GM19452 (cell line): ENCODE data around the gene KLHL30.

Source experiments
- ATAC-seq: cut with Tn5 transposase; IDR thresholded peaks from one replicate; pipeline ENCODE4 v1.9.1; 2021; ENCODE audit not compliant: unreplicated experiment

The KLHL30 gene

GRCh38 chr2:238173692-238174091, 35.2 kb downstream of the KLHL30 start:
- no peak for ATAC-seq

DNA sequence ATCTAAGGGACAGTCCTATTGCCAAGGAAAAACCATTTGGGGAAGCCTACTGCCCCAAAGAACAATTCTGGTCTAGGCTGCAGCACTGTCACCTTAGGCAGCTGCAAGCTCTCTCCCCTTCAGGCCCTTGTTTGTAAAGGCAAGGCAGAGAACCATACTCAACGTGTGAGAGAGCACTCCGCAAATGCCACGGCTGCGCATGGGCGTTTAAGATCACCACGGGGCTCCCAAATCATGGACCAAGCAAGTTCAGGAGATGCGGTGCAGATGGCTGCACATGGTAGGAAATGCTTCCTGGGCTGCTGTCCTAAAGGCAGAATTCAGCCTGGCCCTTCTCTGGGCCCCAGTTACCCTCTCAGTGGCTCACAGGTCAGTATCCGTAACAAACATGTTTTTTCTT, 35.8 kb downstream of the KLHL30 start:
- ATAC-seq, result no peak

GRCh38 chr2:238174701-238175100, 36.2 kb downstream of the KLHL30 start:
- no peak for ATAC-seq

- ATAC-seq, result no peak
These were observed 38.1 kb downstream of the KLHL30 start for GRCh38 chr2:238176613-238177012.

GRCh38 chr2:238180554-238180953, 42.1 kb downstream of the KLHL30 start:
- no peak for ATAC-seq

DNA sequence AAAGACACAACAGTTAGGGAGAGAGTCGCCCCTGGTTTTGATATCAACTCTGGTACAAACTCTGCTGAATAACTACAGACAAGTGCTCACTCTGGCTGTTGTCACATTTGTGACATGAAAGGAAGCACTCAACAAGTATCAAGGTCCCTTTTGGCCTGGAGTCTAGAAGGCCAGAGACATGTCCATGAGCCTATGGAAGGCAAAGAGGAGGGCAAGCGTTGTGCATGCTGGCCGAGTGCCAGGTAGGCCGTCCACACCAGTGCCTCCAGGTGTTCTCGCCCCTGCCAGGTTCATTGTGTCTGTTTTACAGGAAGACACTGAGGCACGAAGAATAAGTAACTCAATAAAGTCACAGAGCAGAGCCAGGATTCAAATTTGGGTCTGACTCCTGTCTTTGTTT, 43.9 kb downstream of the KLHL30 start:
- ATAC-seq, result no peak

DNA sequence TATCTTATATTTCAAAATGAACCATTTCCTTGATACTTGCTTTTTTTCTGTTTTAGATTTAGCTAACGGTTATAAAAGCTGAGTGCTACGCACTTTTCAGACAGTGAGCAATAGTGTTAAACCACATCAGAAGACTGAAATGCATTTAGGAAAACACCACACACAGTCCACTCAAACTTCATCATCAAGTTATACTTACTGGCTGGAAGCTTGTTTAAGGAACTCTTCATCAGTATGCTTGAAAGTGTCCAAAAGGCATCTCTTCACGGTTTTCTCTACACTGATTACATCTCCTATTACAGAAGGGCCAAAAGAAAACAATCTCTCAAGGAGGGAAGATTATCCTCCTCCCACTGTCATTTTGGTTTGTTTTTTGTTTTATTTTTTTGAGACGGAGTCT, 45.4 kb downstream of the KLHL30 start:
- no peak for ATAC-seq

- no peak for ATAC-seq
These were observed 49.4 kb downstream of the KLHL30 start for GRCh38 chr2:238187618-238188548.

DNA sequence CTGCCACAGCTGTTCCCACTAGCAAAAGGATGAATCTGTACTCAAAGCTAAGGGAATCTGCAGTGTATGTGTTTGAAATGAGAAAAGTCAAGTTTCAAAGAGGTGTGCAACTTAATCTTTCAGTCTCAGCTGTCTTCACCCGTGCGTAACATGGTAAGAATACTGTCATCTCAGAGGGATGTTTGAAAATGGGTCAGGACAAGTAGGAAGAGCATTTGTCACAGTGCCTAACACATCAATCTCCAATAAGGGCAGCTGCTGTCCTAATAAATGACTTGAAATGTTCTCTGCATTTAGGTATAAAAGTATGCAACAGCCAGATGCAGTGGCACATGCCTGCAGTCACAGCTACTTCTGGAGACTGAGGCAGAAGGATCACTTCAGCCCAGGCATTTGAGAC, 52.0 kb downstream of the KLHL30 start:
- ATAC-seq, result no peak
